Neural cell (in vitro differentiated cells): Measurements from ENCODE around the gene TSNAX.

Experiments
- EP300 ChIP-seq: fragments of 450-650 bp; conservative IDR thresholded peaks from 2 replicates; pipeline ENCODE4 v1.6.1; 2014; ENCODE audit warnings: antibody characterized with exemption, mild to moderate bottlenecking, moderate library complexity; ENCODE audit not compliant: poor library complexity, severe bottlenecking
- EZH2 ChIP-seq: fragments of 200-600, 300-800 bp; shearing (Covaris generic), sonication (generic); IDR thresholded peaks from 2 replicates; pipeline ENCODE4 v1.6.1; 2014; ENCODE audit warnings: antibody characterized with exemption, low read length, borderline replicate concordance, mild to moderate bottlenecking; ENCODE audit not compliant: insufficient read depth, poor library complexity, severe bottlenecking
- POLR2AphosphoS5 ChIP-seq: IDR thresholded peaks from 2 replicates; pipeline ENCODE4 v1.6.1; 2012
- RAD21 ChIP-seq: fragments of 450-650 bp; conservative IDR thresholded peaks from 2 replicates; pipeline ENCODE4 v1.6.1; 2014; ENCODE audit warnings: antibody characterized with exemption, mild to moderate bottlenecking, moderate library complexity
- REST ChIP-seq: IDR thresholded peaks from 2 replicates; pipeline ENCODE4 v1.6.1; 2012; ENCODE audit warnings: borderline replicate concordance
- SMC3 ChIP-seq: fragments of 450-650 bp; conservative IDR thresholded peaks from 2 replicates; pipeline ENCODE4 v1.6.1; 2014; ENCODE audit warnings: antibody characterized with exemption, mild to moderate bottlenecking, moderate library complexity; ENCODE audit not compliant: poor library complexity
- TAF1 ChIP-seq: IDR thresholded peaks from 2 replicates; pipeline ENCODE4 v1.6.1; 2012; ENCODE audit warnings: low read depth
- TF ChIP-seq, protein P1 (sequence below): fragments of 450-650 bp; IDR thresholded peaks from 2 replicates; pipeline ENCODE4 v1.5.1; 2014; ENCODE audit warnings: antibody characterized with exemption, mild to moderate bottlenecking, moderate library complexity; ENCODE audit not compliant: poor library complexity, severe bottlenecking

- TF ChIP-seq, protein P1, sequence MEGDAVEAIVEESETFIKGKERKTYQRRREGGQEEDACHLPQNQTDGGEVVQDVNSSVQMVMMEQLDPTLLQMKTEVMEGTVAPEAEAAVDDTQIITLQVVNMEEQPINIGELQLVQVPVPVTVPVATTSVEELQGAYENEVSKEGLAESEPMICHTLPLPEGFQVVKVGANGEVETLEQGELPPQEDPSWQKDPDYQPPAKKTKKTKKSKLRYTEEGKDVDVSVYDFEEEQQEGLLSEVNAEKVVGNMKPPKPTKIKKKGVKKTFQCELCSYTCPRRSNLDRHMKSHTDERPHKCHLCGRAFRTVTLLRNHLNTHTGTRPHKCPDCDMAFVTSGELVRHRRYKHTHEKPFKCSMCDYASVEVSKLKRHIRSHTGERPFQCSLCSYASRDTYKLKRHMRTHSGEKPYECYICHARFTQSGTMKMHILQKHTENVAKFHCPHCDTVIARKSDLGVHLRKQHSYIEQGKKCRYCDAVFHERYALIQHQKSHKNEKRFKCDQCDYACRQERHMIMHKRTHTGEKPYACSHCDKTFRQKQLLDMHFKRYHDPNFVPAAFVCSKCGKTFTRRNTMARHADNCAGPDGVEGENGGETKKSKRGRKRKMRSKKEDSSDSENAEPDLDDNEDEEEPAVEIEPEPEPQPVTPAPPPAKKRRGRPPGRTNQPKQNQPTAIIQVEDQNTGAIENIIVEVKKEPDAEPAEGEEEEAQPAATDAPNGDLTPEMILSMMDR = no peak
- TF ChIP-seq SMC3 (no peak), POLR2AphosphoS5 (no peak), REST (no peak), EZH2 (no peak), TAF1 (no peak), EP300 (no peak), RAD21 (no peak)
These were observed 43.4 kb downstream of the TSNAX start for GRCh38 chr1:231571904-231572303.
